Adrenal gland (tissue), 12 donors: ENCODE results near the gene LRRN2. TPM values are rescaled to one million over a fixed set of nuclear protein-coding genes. Genes with fewer than 3 reads are reported as not detected.
"Not testable (repeated sequence)": the region's sequence is repeated elsewhere in the genome, so short reads cannot be mapped to it uniquely, and the experiment has no call there.

Experiments used
- DNase-seq, 7 donors: peaks; one replicate each; pipeline ENCODE4 v3.0.0-alpha.2; 2019 to 2020
- H3K27ac ChIP-seq, 5 donors: fragments of 200-600 bp; sonication (generic) in 4 of 5; 1 replicate in 3 of 5; 2 replicates in 2 of 5; pipeline versions ENCODE4 v1.5.1 to v1.8.0; 2016 to 2020; ENCODE audit warnings: mild to moderate bottlenecking in 1 of 5
- H3K27me3 ChIP-seq: fragments of 200-600 bp; 2 replicates; pipeline ENCODE4 v1.8.0; 2021
- H3K36me3 ChIP-seq, 2 donors: fragments of 200-600 bp; replicated peaks in 1 of 2; 1 replicate in 1 of 2; 2 replicates in 1 of 2; pipeline versions ENCODE4 v1.5.1 to v1.8.0; 2018 to 2022
- H3K4me1 ChIP-seq, 2 donors: fragments of 200-600 bp; replicated peaks in 1 of 2; 1 replicate in 1 of 2; 2 replicates in 1 of 2; pipeline versions ENCODE4 v1.5.1 to v1.8.0; 2018 to 2021
- H3K4me3 ChIP-seq, 4 donors: fragments of 200-600 bp; sonication (generic) in 3 of 4; one replicate each; pipeline ENCODE4 v1.5.1; 2016 to 2018
- H3K9me3 ChIP-seq, 3 donors: fragments of 200-600 bp; sonication (generic) in 1 of 3; replicated peaks in 1 of 3; 1 replicate in 2 of 3; 2 replicates in 1 of 3; pipeline versions ENCODE4 v1.5.1 to v1.8.0; 2016 to 2021
- POLR2A ChIP-seq, 2 donors: fragments of 450-650 bp; IDR thresholded peaks; one replicate each; pipeline ENCODE4 v1.6.1; 2017; ENCODE audit warnings: antibody characterized with exemption in 2 of 2, mild to moderate bottlenecking in 2 of 2, moderate library complexity in 1 of 2
- WGBS, 4 donors: extraction: QIAGEN DNeasy Blood & Tissue Kit in 2 of 4; methylation state at CpG; one replicate each; pipeline versions ENCODE4 v1.1.5 to v1.1.7; 2013 to 2017; 5-methylcytosine and 5-hydroxymethylcytosine counted together
- intact Hi-C, 2 donors: fragments of 100-400 bp; cut with DNase I; formaldehyde crosslinking; loops; one replicate each; pipeline versions ENCODE4 v1.14.1 to v1.15.0; 2022 to 2023
- polyA plus RNA-seq, 3 donors: library from polyadenylated mRNA; stranded (reverse); fragments of 200-250 nt in 2 of 3; fragments of 350-450 nt in 1 of 3; fragmentation: Illumina TruSeq in 1 of 3; extraction: RNeasy Lipid Tissue Mini Kit (QIAGEN cat#74804) in 1 of 3; gene quantifications; one replicate each; pipeline ENCODE4 v1.2.3, GENCODE V29; 2013 to 2014
- small RNA-seq, 2 donors: library from RNA; depleted of rRNA; stranded (forward); fragments of <200 nt; gene quantifications; one replicate each; pipeline ENCODE3, GENCODE V24; 2016
- total RNA-seq, 9 donors: library from RNA; depleted of rRNA in 4 of 9; stranded (reverse); fragments of >200 nt in 4 of 9; fragments of 120-200 nt in 1 of 9; fragmentation: NEBNext Ultra II Directional in 1 of 9; extraction: Animal tissue kit (Norgen Biotek cat#: 25700) in 1 of 9; gene quantifications; one replicate each; pipeline versions ENCODE4 v1.1.0 to v1.2.4, GENCODE V29; 2013 to 2023
- TF ChIP-seq, protein P1 (sequence below), 6 experiments: fragments of 450-650 bp in 4 of 6; fragments of 200-600 bp in 2 of 6; sonication (generic) in 1 of 6; IDR thresholded peaks; 1 replicate in 5 of 6; 2 replicates in 1 of 6; pipeline versions ENCODE4 v1.5.1 to v1.8.0; 2016 to 2021; ENCODE audit warnings: antibody characterized with exemption in 6 of 6, mild to moderate bottlenecking in 2 of 6, moderate library complexity in 1 of 6
- donor health status: healthy with polysubstance abuse.
- donor health status: Bipolar disorder and iron deficiency.
- donor health status: DM: yes; HTN: yes; CAD: no.
- donor health status: DM: no; HTN: no; CAD: no.
- donor health status: DM: no; HTN: no; CAD: no.
- donor health status: DM: yes; HTN: yes; CAD: no.

LRRN2 gene
- total and polyA plus RNA-seq, 12 donors = 1.1 to 8.7 (median 3.2) TPM

DNA sequence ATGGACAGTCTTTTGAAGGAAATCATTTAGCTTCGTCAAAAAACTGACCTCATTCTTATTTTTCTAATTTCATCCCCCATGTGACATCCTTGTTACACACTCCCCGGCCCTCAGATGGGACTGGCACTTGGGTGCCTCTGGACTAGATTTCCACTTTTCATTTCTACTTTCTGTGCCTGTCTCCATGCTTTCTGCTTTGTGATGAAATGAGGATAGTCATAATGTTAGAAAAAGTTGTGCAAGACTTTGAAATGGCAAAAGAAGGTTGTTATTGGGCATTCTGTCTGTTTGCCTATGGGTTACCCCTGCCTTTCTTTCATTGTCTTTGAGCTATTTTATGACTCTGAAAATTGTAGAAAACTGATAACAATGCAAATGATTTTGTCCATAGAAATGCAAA lies 114.4 kb downstream of the LRRN2 start:
- no peaks in the 10 kb centered on the region for H3K9me3 ChIP-seq
- intact Hi-C loops = no loop called here
- no peaks in the 10 kb centered on the region for H3K27me3 ChIP-seq
- no peaks in the 10 kb centered on the region for H3K36me3 ChIP-seq
- H3K4me1 ChIP-seq = peaks cover 0 to 9% of the 10 kb centered on the region in 2 donors
- no peak overlapping the region for H3K4me3 ChIP-seq
- no peak overlapping the region for H3K27ac ChIP-seq
- TF ChIP-seq POLR2A (IDR thresholded peaks at IDR 0.05) = no peak
- TF ChIP-seq, protein P1, sequence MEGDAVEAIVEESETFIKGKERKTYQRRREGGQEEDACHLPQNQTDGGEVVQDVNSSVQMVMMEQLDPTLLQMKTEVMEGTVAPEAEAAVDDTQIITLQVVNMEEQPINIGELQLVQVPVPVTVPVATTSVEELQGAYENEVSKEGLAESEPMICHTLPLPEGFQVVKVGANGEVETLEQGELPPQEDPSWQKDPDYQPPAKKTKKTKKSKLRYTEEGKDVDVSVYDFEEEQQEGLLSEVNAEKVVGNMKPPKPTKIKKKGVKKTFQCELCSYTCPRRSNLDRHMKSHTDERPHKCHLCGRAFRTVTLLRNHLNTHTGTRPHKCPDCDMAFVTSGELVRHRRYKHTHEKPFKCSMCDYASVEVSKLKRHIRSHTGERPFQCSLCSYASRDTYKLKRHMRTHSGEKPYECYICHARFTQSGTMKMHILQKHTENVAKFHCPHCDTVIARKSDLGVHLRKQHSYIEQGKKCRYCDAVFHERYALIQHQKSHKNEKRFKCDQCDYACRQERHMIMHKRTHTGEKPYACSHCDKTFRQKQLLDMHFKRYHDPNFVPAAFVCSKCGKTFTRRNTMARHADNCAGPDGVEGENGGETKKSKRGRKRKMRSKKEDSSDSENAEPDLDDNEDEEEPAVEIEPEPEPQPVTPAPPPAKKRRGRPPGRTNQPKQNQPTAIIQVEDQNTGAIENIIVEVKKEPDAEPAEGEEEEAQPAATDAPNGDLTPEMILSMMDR (IDR thresholded peaks at IDR 0.05) = no peak
- no peak for DNase-seq
- 91 to 97% (median 92%) methylated on average over 2 of the region's 2 CpGs for WGBS, 4 donors

DNA sequence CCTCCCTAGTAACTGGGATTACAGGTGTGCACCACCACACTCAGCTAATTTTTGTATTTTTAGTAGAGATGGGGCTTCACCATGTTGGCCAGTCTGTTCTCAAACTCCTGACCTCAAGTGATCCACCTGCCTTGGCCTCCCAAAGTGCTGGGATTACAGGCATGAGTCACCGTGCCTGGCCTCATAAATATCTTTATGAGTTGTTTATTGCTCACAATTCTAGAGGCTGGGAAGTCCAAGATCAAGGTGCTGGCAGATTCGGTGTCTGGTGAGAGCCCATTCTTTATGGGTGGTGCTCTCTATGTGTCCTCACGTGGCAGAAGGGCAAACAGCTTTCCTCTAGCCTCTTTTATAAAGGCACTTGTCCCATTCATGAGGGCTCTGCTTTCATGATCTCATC lies 115.5 kb downstream of the LRRN2 start:
- intact Hi-C loops, H3K27me3 ChIP-seq, H3K36me3 ChIP-seq, H3K27ac ChIP-seq, DNase-seq, H3K9me3 ChIP-seq, H3K4me3 ChIP-seq, H3K4me1 ChIP-seq: not testable (repeated sequence)
- WGBS, 4 donors = 42 to 75% (median 50%) methylated on average over 3 of the region's 3 CpGs

- TF ChIP-seq, protein P1 (IDR thresholded peaks at IDR 0.05) = no peak
- no peak for TF ChIP-seq POLR2A (IDR thresholded peaks at IDR 0.05)
- H3K4me1 ChIP-seq = peaks cover 0 to 9% of the 10 kb centered on the region in 2 donors
- intact Hi-C loops = loop anchor here (5.0 to 10.0 kb wide), 2 partner anchors 193 to 235 kb away; no protein-coding TSS in a partner anchor
- no peaks in the 10 kb centered on the region for H3K9me3 ChIP-seq
- no peak for DNase-seq
- no peak overlapping the region for H3K4me3 ChIP-seq
- no peak overlapping the region for H3K27ac ChIP-seq
- 84 to 95% (median 88%) methylated on average over 5 of the region's 5 CpGs for WGBS, 4 donors
- H3K27me3 ChIP-seq = no peaks in the 10 kb centered on the region
- H3K36me3 ChIP-seq = no peaks in the 10 kb centered on the region
Measured at GRCh38 chr1:204569478-204569877, 116.1 kb downstream of the LRRN2 start.

DNA sequence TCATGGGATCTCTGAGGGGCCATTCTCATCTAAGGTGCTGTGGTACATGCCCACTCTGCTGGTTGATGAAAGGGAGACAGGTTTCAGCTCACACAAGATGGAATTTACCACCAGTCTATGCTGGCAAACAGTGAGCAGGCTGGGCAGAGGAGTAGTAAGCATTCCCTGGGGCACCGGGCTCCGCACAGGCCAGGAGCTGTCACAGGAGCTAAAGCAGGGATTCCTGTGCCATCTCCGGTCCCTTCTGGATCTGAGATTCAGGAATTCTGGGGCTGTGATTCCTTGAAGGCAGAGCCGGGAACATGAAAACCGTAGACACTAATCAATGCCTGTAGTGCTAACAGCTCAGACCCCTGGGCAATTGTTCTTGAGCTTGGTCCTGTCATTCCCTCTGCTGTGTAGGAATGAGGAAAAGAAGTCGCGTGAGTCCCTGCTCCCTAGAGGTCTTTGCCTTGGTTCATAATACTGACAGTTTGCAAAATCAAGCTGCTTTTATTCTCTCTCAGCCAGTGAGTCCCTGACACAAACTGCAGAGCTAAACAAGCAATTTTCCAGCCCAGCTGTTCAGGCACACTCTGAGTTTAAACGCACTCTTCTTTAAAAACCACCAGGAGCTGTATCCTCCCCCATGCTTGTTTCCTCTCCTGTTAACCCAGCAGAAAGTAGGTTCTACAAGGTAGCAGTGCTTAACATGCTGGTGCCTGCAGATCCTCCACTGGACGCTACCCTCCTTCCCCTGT lies 116.8 kb downstream of the LRRN2 start:
- Histone ChIP-seq H3K27me3 (no peaks in the 10 kb centered on the region), H3K4me3 (no peak overlapping the region), H3K36me3 (no peaks in the 10 kb centered on the region), H3K9me3 (no peaks in the 10 kb centered on the region), H3K4me1 (peaks cover 0 to 9% of the 10 kb centered on the region in 2 donors), H3K27ac (no peak overlapping the region)
- intact Hi-C loops = loop anchor here (5.0 to 10.0 kb wide), 2 partner anchors 194 to 236 kb away; no protein-coding TSS in a partner anchor
- 74 to 89% (median 83%) methylated on average over 6 to 9 of the region's 9 CpGs for WGBS, 4 donors
- no peak for TF ChIP-seq POLR2A (IDR thresholded peaks at IDR 0.05)
- TF ChIP-seq, protein P1 (IDR thresholded peaks at IDR 0.05) = no peak
- no peak for DNase-seq

Small RNA genes within 50 kb of the gene (small RNA-seq; reads per million reads assigned to genes)
- gene RF00601 (0 reads per million in 2 donors), gene RNA5SP75 (0 reads per million in 2 donors)

Other genes starting within 250 kb of the LRRN2 start
- gene PIK3C2B, start 190.9 kb downstream of the LRRN2 start, total RNA-seq = 10 to 100 TPM in 7 of 9 donors, 1 to 10 TPM in 2; 3.5 to 22.9 (median 16.0) TPM
- gene PIK3C2B, start 190.9 kb downstream of the LRRN2 start, polyA plus RNA-seq = 10 to 100 TPM in 1 of 3 donors, 1 to 10 TPM in 2; 2.3 to 16.5 (median 2.8) TPM
- gene MDM4, start 169.3 kb downstream of the LRRN2 start, total RNA-seq = 10 to 100 TPM; 11.3 to 77.4 (median 47.1) TPM
- gene MDM4, start 169.3 kb downstream of the LRRN2 start, polyA plus RNA-seq = 10 to 100 TPM; 13.0 to 24.3 (median 15.9) TPM
- gene NFASC, start 185.1 kb upstream of the LRRN2 start, total RNA-seq = 10 to 100 TPM in 8 of 9 donors, 1 to 10 TPM in 1; 4.8 to 76.7 (median 47.3) TPM
- gene NFASC, start 185.1 kb upstream of the LRRN2 start, polyA plus RNA-seq = 10 to 100 TPM; 15.0 to 56.2 (median 24.6) TPM